ENCODE results near the gene GINS1.

- TF ChIP-seq, protein P1, sequence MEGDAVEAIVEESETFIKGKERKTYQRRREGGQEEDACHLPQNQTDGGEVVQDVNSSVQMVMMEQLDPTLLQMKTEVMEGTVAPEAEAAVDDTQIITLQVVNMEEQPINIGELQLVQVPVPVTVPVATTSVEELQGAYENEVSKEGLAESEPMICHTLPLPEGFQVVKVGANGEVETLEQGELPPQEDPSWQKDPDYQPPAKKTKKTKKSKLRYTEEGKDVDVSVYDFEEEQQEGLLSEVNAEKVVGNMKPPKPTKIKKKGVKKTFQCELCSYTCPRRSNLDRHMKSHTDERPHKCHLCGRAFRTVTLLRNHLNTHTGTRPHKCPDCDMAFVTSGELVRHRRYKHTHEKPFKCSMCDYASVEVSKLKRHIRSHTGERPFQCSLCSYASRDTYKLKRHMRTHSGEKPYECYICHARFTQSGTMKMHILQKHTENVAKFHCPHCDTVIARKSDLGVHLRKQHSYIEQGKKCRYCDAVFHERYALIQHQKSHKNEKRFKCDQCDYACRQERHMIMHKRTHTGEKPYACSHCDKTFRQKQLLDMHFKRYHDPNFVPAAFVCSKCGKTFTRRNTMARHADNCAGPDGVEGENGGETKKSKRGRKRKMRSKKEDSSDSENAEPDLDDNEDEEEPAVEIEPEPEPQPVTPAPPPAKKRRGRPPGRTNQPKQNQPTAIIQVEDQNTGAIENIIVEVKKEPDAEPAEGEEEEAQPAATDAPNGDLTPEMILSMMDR (IDR thresholded peaks at IDR 0.05): no peak
- TF ChIP-seq POLR2A (IDR thresholded peaks at IDR 0.05): no peak
Measured at GRCh38 chr20:25490656-25491445, 83.4 kb downstream of the GINS1 start.
